Prostate gland (tissue), 2 donors: ENCODE data around the gene CYP19A1. TPM values are rescaled to one million over a fixed set of nuclear protein-coding genes. Genes with fewer than 3 reads are reported as not detected.

Source experiments
- DNase-seq: peaks from one replicate; pipeline ENCODE4 v3.0.0-alpha.2; 2019; ENCODE audit warnings: low spot score
- H3K27ac ChIP-seq, 2 donors: fragments of 200-600 bp; sonication (generic); 2 replicates each; pipeline ENCODE4 v1.5.1; 2017 to 2019
- H3K27me3 ChIP-seq: fragments of 200-600 bp; sonication (generic); replicated peaks from 2 replicates; pipeline ENCODE4 v1.5.1; 2019; ENCODE audit not compliant: insufficient read depth
- H3K36me3 ChIP-seq, 2 donors: fragments of 200-600 bp; sonication (generic); 1 replicate in 1 of 2; 2 replicates in 1 of 2; pipeline versions ENCODE4 v1.5.1 to v1.8.1; 2017 to 2019
- H3K4me1 ChIP-seq: fragments of 200-600 bp; sonication (generic); replicated peaks from 2 replicates; pipeline ENCODE4 v1.5.1; 2019
- H3K4me3 ChIP-seq, 2 donors: fragments of 200-600 bp; sonication (generic); 2 replicates each; pipeline ENCODE4 v1.5.1; 2017 to 2019
- H3K9me3 ChIP-seq: fragments of 200-600 bp; sonication (generic); 2 replicates; pipeline ENCODE4 v1.5.1; 2017
- POLR2A ChIP-seq: fragments of 450-650 bp; IDR thresholded peaks from one replicate; pipeline ENCODE4 v1.6.1; 2016; ENCODE audit warnings: antibody characterized with exemption, mild to moderate bottlenecking
- POLR2AphosphoS5 ChIP-seq: sonication (generic); formaldehyde crosslinking; IDR thresholded peaks from one replicate; pipeline ENCODE4 v1.6.1; 2017; ENCODE audit warnings: antibody characterized with exemption
- WGBS: methylation state at CpG from one replicate; pipeline ENCODE4 v1.1.5; 2018; 5-methylcytosine and 5-hydroxymethylcytosine counted together
- intact Hi-C: fragments of 100-400 bp; cut with DNase I; formaldehyde crosslinking; loops from one replicate; pipeline ENCODE4 v1.14.2; 2022
- total RNA-seq, 2 donors: library from RNA; depleted of rRNA; stranded (reverse); fragments of >200 nt; gene quantifications; one replicate each; pipeline ENCODE4 v1.1.0, GENCODE V29; 2016
- TF ChIP-seq, protein P1 (sequence below), 4 experiments: fragments of 200-600 bp in 2 of 4; fragments of 450-650 bp in 2 of 4; sonication (generic) in 2 of 4; IDR thresholded peaks; 1 replicate in 3 of 4; 2 replicates in 1 of 4; pipeline ENCODE4 v1.5.1; 2016 to 2019; ENCODE audit warnings: antibody characterized with exemption in 4 of 4, mild to moderate bottlenecking in 2 of 4, moderate library complexity in 2 of 4

The CYP19A1 gene
- total RNA-seq, 2 donors from 2014 or later, result 4.4 TPM; not detected in 1

DNA sequence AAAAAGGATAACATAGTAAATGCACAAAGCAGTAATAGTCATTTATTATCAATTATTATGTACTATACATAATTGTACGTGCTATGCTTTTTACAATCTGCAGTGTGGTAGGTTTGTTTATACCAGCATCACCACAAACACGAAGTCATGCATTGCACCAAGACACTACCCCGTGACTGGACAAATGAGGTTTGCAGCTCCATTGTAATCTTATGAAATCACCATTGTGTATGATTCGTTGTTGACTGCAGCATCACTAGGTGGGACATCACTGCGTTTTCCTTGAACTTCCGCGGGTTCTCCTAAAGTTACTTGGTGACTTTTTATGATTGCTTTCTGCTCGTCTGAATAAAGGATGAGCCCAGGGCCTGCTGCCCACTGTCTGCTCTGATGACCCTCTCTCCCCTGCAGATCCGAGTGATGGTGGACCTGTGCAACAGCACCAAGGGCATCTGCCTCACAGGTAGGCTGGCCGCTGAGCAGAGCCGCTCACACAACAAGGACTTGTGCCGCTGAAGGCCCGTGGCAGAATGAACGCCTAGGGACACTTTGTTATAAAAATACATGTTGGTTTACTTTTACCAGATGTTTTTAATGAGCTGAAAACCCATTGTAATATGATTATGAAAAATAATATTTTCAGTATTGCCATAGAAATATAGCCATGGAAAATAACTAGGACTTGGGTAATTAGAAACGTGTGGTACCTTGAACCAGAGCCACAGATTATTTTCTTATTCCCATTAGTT lies 38.8 kb upstream of the CYP19A1 start:
- Histone ChIP-seq H3K36me3 (no peaks in the 10 kb centered on the region), H3K4me3 (no peak overlapping the region), H3K4me1 (no peaks in the 10 kb centered on the region), H3K27me3 (no peaks in the 10 kb centered on the region), H3K27ac (no peak overlapping the region), H3K9me3 (no peaks in the 10 kb centered on the region)
- intact Hi-C loops, result no loop called here
- 82% methylated on average over 15 of the region's 15 CpGs for WGBS
- no peak for DNase-seq
- TF ChIP-seq POLR2A, result no peak
- no peak for TF ChIP-seq POLR2AphosphoS5
- TF ChIP-seq, protein P1, sequence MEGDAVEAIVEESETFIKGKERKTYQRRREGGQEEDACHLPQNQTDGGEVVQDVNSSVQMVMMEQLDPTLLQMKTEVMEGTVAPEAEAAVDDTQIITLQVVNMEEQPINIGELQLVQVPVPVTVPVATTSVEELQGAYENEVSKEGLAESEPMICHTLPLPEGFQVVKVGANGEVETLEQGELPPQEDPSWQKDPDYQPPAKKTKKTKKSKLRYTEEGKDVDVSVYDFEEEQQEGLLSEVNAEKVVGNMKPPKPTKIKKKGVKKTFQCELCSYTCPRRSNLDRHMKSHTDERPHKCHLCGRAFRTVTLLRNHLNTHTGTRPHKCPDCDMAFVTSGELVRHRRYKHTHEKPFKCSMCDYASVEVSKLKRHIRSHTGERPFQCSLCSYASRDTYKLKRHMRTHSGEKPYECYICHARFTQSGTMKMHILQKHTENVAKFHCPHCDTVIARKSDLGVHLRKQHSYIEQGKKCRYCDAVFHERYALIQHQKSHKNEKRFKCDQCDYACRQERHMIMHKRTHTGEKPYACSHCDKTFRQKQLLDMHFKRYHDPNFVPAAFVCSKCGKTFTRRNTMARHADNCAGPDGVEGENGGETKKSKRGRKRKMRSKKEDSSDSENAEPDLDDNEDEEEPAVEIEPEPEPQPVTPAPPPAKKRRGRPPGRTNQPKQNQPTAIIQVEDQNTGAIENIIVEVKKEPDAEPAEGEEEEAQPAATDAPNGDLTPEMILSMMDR (IDR thresholded peaks at IDR 0.05), result no peak

DNA sequence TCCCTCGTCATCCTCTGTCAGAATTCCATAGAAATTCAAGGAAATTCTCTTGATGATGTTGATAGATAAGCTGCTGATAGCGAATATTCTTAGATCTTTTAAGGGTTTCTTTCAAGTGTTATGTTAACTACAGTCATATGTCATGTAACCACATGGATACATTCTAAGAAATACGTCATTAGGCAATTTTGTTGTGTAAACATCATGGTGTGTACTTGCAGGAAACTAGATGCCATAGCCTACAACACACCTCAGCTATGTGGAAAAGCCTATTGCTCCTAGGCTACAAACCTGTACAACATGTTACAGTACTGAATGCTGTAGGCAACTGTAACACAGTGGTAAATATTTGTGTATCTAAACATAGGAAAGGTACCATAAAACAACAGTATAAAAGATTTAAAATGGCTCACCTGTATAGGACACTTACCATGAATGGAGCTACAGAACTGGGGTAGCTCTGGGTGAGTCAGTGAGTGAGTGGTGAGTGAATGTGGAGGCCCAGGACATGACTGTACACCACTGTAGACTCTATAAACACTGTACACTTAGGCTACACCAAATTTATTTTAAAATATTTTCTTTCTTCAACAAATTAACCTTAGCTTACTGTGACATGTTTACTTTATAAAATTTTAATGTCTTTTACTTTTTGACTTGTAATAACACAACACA lies 37.7 kb upstream of the CYP19A1 start:
- no peaks in the 10 kb centered on the region for H3K36me3 ChIP-seq
- no peak overlapping the region for H3K4me3 ChIP-seq
- no peaks in the 10 kb centered on the region for H3K27me3 ChIP-seq
- H3K27ac ChIP-seq, result no peak overlapping the region
- DNase-seq, result no peak
- intact Hi-C loops, result no loop called here
- H3K9me3 ChIP-seq, result no peaks in the 10 kb centered on the region
- WGBS, result 80% methylated on average over 3 of the region's 3 CpGs
- no peaks in the 10 kb centered on the region for H3K4me1 ChIP-seq
- TF ChIP-seq POLR2A, result no peak
- TF ChIP-seq POLR2AphosphoS5, result no peak
- TF ChIP-seq, protein P1 (IDR thresholded peaks at IDR 0.05), result no peak

DNA sequence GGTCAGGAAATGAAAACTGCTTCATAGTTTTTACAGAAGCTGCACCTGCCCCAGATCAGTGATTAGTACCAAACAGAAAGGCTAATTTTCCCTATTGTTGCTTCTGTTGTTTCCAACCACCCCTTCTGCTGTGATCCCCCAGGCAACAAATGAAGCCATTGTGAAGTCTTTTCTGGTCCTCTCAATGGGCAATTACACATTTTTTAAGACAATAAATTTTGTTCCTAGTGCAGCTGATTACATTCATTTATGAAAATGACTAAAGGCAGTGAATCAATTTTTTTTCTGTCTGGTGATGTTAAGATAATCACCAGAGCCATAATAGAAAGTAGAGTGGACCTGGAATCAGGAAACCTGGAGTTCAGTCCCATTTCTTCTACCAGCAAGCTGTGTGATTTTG lies 35.7 kb upstream of the CYP19A1 start:
- TF ChIP-seq POLR2AphosphoS5 (no peak), POLR2A (no peak)
- TF ChIP-seq, protein P1 (IDR thresholded peaks at IDR 0.05), result no peak
- Histone ChIP-seq H3K4me1 (no peaks in the 10 kb centered on the region), H3K27me3 (no peaks in the 10 kb centered on the region), H3K9me3 (no peaks in the 10 kb centered on the region), H3K36me3 (no peaks in the 10 kb centered on the region), H3K27ac (no peak overlapping the region), H3K4me3 (no peak overlapping the region)
- DNase-seq, result no peak
- intact Hi-C loops, result no loop called here

DNA sequence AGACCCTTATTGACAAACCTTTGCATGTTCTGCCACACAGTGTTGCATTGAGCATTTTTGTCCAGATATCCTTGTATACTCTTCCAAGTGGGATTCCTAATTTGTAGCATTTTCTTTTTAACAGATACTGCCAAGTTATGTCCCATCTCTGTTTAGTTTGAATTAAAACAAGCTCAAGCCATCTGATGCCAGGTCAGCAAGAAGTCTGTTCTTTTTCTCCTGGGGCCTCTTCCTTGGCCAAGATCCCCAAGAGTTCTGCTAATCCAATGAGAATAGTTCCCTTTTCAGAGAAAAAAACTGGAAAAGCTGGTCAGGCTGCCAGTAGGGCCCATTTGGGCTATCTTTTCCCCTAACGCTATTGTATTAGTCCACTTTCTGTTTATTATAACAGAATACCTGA lies 32.9 kb upstream of the CYP19A1 start:
- no peak for TF ChIP-seq POLR2A
- TF ChIP-seq, protein P1 (IDR thresholded peaks at IDR 0.05), result no peak
- TF ChIP-seq POLR2AphosphoS5, result no peak
- H3K27me3 ChIP-seq, result no peaks in the 10 kb centered on the region
- peaks cover 2% of the 10 kb centered on the region for H3K4me1 ChIP-seq
- DNase-seq, result no peak
- H3K27ac ChIP-seq, result no peak overlapping the region
- intact Hi-C loops, result no loop called here
- WGBS, result 40% methylated on average over 1 of the region's 1 CpG
- no peaks in the 10 kb centered on the region for H3K36me3 ChIP-seq
- H3K9me3 ChIP-seq, result no peaks in the 10 kb centered on the region
- no peak overlapping the region for H3K4me3 ChIP-seq

DNA sequence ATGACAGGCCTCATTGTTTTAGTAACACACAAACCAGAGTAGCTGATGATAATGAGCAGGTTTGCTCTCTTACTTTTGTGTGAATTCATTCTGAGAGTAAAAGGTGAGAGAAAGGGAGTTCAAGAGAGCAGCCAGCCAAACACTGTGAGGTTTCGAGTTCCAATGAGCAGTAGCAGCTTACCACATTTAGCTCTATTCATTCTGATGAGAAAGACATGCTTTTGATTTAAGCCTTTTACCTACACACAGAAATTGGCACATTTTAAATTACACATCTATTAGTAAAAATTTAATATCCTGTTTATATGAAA lies 31.0 kb upstream of the CYP19A1 start:
- no peak for DNase-seq
- intact Hi-C loops, result no loop called here
- Histone ChIP-seq H3K36me3 (no peaks in the 10 kb centered on the region), H3K4me1 (peaks cover 2% of the 10 kb centered on the region), H3K27ac (no peak overlapping the region), H3K9me3 (no peaks in the 10 kb centered on the region), H3K27me3 (no peaks in the 10 kb centered on the region), H3K4me3 (no peak overlapping the region)
- 90% methylated on average over 1 of the region's 1 CpG for WGBS
- TF ChIP-seq, protein P1 (IDR thresholded peaks at IDR 0.05), result no peak
- TF ChIP-seq POLR2A, result no peak
- no peak for TF ChIP-seq POLR2AphosphoS5
